ENCODE measurements around the gene SMYD2. TPM values are rescaled to one million over a fixed set of nuclear protein-coding genes. Genes with fewer than 3 reads are reported as not detected.

The SMYD2 gene
- total RNA-seq, 2 experiments from 2014 or later, result 17.1 to 17.6 TPM

DNA sequence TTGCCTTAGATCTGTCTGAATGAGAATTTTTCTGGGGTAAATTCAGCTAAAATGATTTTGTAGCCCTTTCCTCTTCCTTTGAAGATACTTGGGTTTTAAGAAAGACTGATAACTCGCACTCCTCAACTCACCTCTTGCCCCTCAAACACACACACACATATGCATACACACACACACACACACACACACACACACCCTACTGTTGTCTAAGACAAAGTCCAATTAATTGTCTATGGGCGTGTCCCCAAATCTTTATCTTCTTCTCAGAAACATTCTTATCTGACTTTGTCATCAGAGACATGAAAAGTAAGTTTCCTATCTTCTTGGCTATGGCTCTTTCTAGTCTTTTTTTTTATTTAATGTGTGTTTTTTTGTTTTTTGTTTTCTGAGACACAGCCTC, 36.1 kb upstream of the SMYD2 start:
- Histone ChIP-seq H3K9me3 (ENCODE audit: control insufficient read depth in 1 of 2, insufficient read depth in 1 of 2, low read length in 2 of 2) (no peaks in the 10 kb centered on the region), H3K27ac (ENCODE audit: low read depth in 1 of 2, low read length in 2 of 2) (no peak overlapping the region), H3K36me3 (ENCODE audit: insufficient read depth, low read length) (no peaks in the 10 kb centered on the region), H3K27me3 (ENCODE audit: control insufficient read depth in 1 of 2, insufficient read depth in 2 of 2, low read length in 2 of 2) (peaks cover 0 to 9% of the 10 kb centered on the region in 2 experiments), H3K4me1 (ENCODE audit: insufficient read depth, low read length) (no peaks in the 10 kb centered on the region), H3K4me3 (ENCODE audit: low read length) (no peak overlapping the region)
- DNase-seq, result no peak
- no peaks in the 10 kb centered on the region for H3K9me3 Mint-ChIP-seq
- POLR2A ChIA-PET, result no interaction called here
- no peaks in the 10 kb centered on the region for H3K4me1 Mint-ChIP-seq (ENCODE audit: low read depth)
- H3K27me3 Mint-ChIP-seq, result peaks cover 39% of the 10 kb centered on the region
- ATAC-seq (ENCODE audit: poor library complexity), result no peak
- no peak overlapping the region for H3K4me3 Mint-ChIP-seq
- CTCF ChIA-PET, result no interaction called here
- H3K36me3 Mint-ChIP-seq (ENCODE audit: low read depth), result no peaks in the 10 kb centered on the region
- intact Hi-C loops (cut with DNase I, micrococcal nuclease), result no loop called here
- H3K27ac Mint-ChIP-seq, result no peak overlapping the region
- TF ChIP-seq, protein P1, sequence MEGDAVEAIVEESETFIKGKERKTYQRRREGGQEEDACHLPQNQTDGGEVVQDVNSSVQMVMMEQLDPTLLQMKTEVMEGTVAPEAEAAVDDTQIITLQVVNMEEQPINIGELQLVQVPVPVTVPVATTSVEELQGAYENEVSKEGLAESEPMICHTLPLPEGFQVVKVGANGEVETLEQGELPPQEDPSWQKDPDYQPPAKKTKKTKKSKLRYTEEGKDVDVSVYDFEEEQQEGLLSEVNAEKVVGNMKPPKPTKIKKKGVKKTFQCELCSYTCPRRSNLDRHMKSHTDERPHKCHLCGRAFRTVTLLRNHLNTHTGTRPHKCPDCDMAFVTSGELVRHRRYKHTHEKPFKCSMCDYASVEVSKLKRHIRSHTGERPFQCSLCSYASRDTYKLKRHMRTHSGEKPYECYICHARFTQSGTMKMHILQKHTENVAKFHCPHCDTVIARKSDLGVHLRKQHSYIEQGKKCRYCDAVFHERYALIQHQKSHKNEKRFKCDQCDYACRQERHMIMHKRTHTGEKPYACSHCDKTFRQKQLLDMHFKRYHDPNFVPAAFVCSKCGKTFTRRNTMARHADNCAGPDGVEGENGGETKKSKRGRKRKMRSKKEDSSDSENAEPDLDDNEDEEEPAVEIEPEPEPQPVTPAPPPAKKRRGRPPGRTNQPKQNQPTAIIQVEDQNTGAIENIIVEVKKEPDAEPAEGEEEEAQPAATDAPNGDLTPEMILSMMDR (IDR thresholded peaks at IDR 0.05), result no peak

DNA sequence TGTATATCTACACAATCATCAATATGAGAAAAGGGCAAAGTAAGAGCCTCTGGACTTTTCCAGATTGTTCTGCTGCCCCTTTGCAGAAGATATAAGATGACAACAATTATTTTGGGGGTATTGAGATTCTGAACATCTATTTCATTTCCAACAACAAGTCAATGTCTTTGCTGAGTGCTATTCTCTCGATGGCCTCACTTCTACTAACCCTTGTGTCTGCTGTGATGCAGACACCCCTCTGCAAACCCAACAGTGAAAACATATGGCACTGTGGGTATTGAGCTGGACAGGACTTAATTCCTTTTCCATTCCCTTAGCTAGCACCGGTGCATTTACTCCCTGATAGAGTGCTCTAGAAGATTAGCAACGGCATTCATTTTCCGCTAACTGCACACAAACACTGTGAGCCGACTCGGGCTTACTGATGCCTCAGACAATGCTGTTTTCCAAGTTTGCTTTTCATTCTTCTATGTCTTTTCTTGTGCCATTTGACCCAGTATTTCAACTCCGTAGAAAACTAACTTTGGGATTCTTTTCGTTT, 33.4 kb upstream of the SMYD2 start:
- H3K27me3 ChIP-seq (ENCODE audit: control insufficient read depth in 1 of 2, insufficient read depth in 2 of 2, low read length in 2 of 2), result peaks cover 0 to 12% of the 10 kb centered on the region in 2 experiments
- intact Hi-C loops (cut with DNase I, micrococcal nuclease), result no loop called here
- H3K4me1 Mint-ChIP-seq (ENCODE audit: low read depth), result no peaks in the 10 kb centered on the region
- ChIA-PET CTCF (no interaction called here), POLR2A (no interaction called here)
- no peak overlapping the region for H3K27ac ChIP-seq (ENCODE audit: low read depth in 1 of 2, low read length in 2 of 2)
- no peak for ATAC-seq (ENCODE audit: poor library complexity)
- H3K27ac Mint-ChIP-seq, result no peak overlapping the region
- peaks cover 31% of the 10 kb centered on the region for H3K27me3 Mint-ChIP-seq
- DNase-seq, result no peak
- H3K36me3 ChIP-seq (ENCODE audit: insufficient read depth, low read length), result no peaks in the 10 kb centered on the region
- no peak overlapping the region for H3K4me3 ChIP-seq (ENCODE audit: low read length)
- H3K9me3 ChIP-seq (ENCODE audit: control insufficient read depth in 1 of 2, insufficient read depth in 1 of 2, low read length in 2 of 2), result no peaks in the 10 kb centered on the region
- H3K9me3 Mint-ChIP-seq, result no peaks in the 10 kb centered on the region
- no peaks in the 10 kb centered on the region for H3K36me3 Mint-ChIP-seq (ENCODE audit: low read depth)
- no peak overlapping the region for H3K4me3 Mint-ChIP-seq
- H3K4me1 ChIP-seq (ENCODE audit: insufficient read depth, low read length), result no peaks in the 10 kb centered on the region
- TF ChIP-seq, protein P1 (IDR thresholded peaks at IDR 0.05), result no peak

DNA sequence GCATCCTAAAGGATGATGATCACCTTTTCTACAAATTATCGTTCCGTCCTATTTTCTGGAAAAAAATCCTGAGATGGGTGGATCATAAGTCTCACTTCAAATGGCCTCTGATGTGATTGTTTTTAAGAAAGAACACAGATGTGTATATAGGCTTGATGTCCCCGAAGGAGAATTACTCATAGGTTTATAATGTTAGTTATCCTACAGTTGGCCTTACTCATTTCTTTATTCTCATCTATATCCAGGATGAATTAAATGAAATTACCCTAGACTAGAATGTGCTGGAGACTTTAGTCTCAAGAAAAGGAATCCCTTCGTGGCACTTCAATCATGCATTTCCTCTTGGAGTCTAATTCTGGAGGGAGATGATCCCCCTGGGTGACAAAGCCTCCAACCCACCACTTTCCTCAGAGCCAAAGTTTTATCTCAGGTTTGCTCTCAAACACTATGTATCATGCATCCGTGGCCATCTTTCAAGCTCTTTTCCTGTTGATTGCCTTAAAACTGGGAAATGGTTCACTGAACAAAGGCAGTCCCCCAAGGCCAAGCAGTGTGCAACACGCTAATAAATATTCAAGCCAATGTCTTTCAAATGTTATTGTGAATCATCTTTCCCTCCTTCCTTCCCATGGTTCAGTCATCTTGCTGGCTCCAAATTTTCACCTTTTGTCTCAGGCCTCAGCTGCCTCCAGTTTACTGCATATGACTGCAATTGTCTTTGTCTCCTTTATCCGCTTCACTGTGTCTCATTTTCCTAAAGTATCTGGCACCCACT, 32.5 kb upstream of the SMYD2 start:
- no peaks in the 10 kb centered on the region for H3K36me3 Mint-ChIP-seq (ENCODE audit: low read depth)
- Histone ChIP-seq H3K4me3 (ENCODE audit: low read length) (no peak overlapping the region), H3K36me3 (ENCODE audit: insufficient read depth, low read length) (no peaks in the 10 kb centered on the region), H3K9me3 (ENCODE audit: control insufficient read depth in 1 of 2, insufficient read depth in 1 of 2, low read length in 2 of 2) (no peaks in the 10 kb centered on the region), H3K27me3 (ENCODE audit: control insufficient read depth in 1 of 2, insufficient read depth in 2 of 2, low read length in 2 of 2) (peaks cover 0 to 12% of the 10 kb centered on the region in 2 experiments), H3K27ac (ENCODE audit: low read depth in 1 of 2, low read length in 2 of 2) (no peak overlapping the region), H3K4me1 (ENCODE audit: insufficient read depth, low read length) (no peaks in the 10 kb centered on the region)
- DNase-seq, result no peak
- H3K9me3 Mint-ChIP-seq, result no peaks in the 10 kb centered on the region
- TF ChIP-seq, protein P1 (IDR thresholded peaks at IDR 0.05), result no peak
- intact Hi-C loops (cut with DNase I, micrococcal nuclease), result no loop called here
- CTCF ChIA-PET, result no interaction called here
- no peak overlapping the region for H3K27ac Mint-ChIP-seq
- POLR2A ChIA-PET, result no interaction called here
- no peaks in the 10 kb centered on the region for H3K4me1 Mint-ChIP-seq (ENCODE audit: low read depth)
- H3K4me3 Mint-ChIP-seq, result no peak overlapping the region
- H3K27me3 Mint-ChIP-seq, result peaks cover 31% of the 10 kb centered on the region
- no peak for ATAC-seq (ENCODE audit: poor library complexity)
